ENCODE data around the gene KATNAL1.

Gene KATNAL1

GRCh38 chr13:30331331-30331771, 24.0 kb upstream of the KATNAL1 start:
- H3K4me1 ChIP-seq (ENCODE audit: control insufficient read depth, insufficient read depth, low read depth, low read length) = peaks cover 3% of the 10 kb centered on the region
- H3K9ac ChIP-seq (ENCODE audit: low read length) = no peak overlapping the region
- H3K4me2 ChIP-seq (ENCODE audit: low read length, poor library complexity, severe bottlenecking) = no peak overlapping the region
- H2AFZ ChIP-seq (ENCODE audit: low read depth, low read length) = no peak overlapping the region
- H4K8ac ChIP-seq (ENCODE audit: low read length) = no peak overlapping the region
- no peak overlapping the region for H3K14ac ChIP-seq (ENCODE audit: low read length in 2 of 2)
- no peaks in the 10 kb centered on the region for H3K36me3 ChIP-seq (ENCODE audit: control insufficient read depth in 1 of 2, insufficient read depth in 2 of 2, low read depth in 1 of 2, low read length in 2 of 2)
- no peak overlapping the region for H3K23ac ChIP-seq (ENCODE audit: low read length in 2 of 2)
- no peaks in the 10 kb centered on the region for H3K9me3 ChIP-seq (ENCODE audit: control insufficient read depth, low read length)
- DNase-seq = no peak
- no peaks in the 10 kb centered on the region for H3K27me3 ChIP-seq (ENCODE audit: control insufficient read depth in 1 of 2, insufficient read depth in 1 of 2, low read length in 2 of 2)
- H3K27ac ChIP-seq (ENCODE audit: low read length, poor library complexity, severe bottlenecking) = no peak overlapping the region
- H4K91ac ChIP-seq (ENCODE audit: low read length) = no peak overlapping the region
- no peak overlapping the region for H2BK12ac ChIP-seq (ENCODE audit: low read length in 2 of 2)
- no peak overlapping the region for H3K4ac ChIP-seq (ENCODE audit: low read depth in 1 of 2, low read length in 2 of 2)
- no peak overlapping the region for H2BK15ac ChIP-seq (ENCODE audit: low read depth, poor library complexity, severe bottlenecking)
- H3K18ac ChIP-seq (ENCODE audit: low read depth in 1 of 2, low read length in 2 of 2) = no peak overlapping the region
- no peaks in the 10 kb centered on the region for H3K79me1 ChIP-seq (replicated peaks; ENCODE audit: low read length, poor library complexity, severe bottlenecking)
- H2BK5ac ChIP-seq (ENCODE audit: low read depth, low read length, poor library complexity, severe bottlenecking) = no peak overlapping the region
- WGBS = 94% methylated on average over 5 of the region's 5 CpGs
- H3K4me3 ChIP-seq (ENCODE audit: insufficient read depth in 1 of 2, low read depth in 1 of 2, low read length in 2 of 2) = no peak overlapping the region
- H2BK120ac ChIP-seq (ENCODE audit: low read depth, low read length) = no peak overlapping the region
- peak overlapping the region; percentile 58 for H2AK5ac ChIP-seq (ENCODE audit: low read length, severe bottlenecking)

- no peak overlapping the region for H2AK5ac ChIP-seq (ENCODE audit: low read length, severe bottlenecking)
- peak overlapping the region in 1 of 2 experiments; percentile 31 for H3K23ac ChIP-seq (ENCODE audit: low read length in 2 of 2)
- no peak overlapping the region for H2BK120ac ChIP-seq (ENCODE audit: low read depth, low read length)
- H3K36me3 ChIP-seq (ENCODE audit: control insufficient read depth in 1 of 2, insufficient read depth in 2 of 2, low read depth in 1 of 2, low read length in 2 of 2) = no peaks in the 10 kb centered on the region
- no peak overlapping the region for H3K9ac ChIP-seq (ENCODE audit: low read length)
- H3K27ac ChIP-seq (ENCODE audit: low read length, poor library complexity, severe bottlenecking) = no peak overlapping the region
- 93% methylated on average over 2 of the region's 2 CpGs for WGBS
- no peak overlapping the region for H3K4ac ChIP-seq (ENCODE audit: low read depth in 1 of 2, low read length in 2 of 2)
- H4K91ac ChIP-seq (ENCODE audit: low read length) = no peak overlapping the region
- no peak overlapping the region for H2AFZ ChIP-seq (ENCODE audit: low read depth, low read length)
- no peak overlapping the region for H3K18ac ChIP-seq (ENCODE audit: low read depth in 1 of 2, low read length in 2 of 2)
- no peak overlapping the region for H2BK5ac ChIP-seq (ENCODE audit: low read depth, low read length, poor library complexity, severe bottlenecking)
- H3K4me2 ChIP-seq (ENCODE audit: low read length, poor library complexity, severe bottlenecking) = no peak overlapping the region
- no peak overlapping the region for H2BK15ac ChIP-seq (ENCODE audit: low read depth, poor library complexity, severe bottlenecking)
- H4K8ac ChIP-seq (ENCODE audit: low read length) = no peak overlapping the region
- H3K9me3 ChIP-seq (ENCODE audit: control insufficient read depth, low read length) = no peaks in the 10 kb centered on the region
- H3K14ac ChIP-seq (ENCODE audit: low read length in 2 of 2) = no peak overlapping the region
- H3K27me3 ChIP-seq (ENCODE audit: control insufficient read depth in 1 of 2, insufficient read depth in 1 of 2, low read length in 2 of 2) = no peaks in the 10 kb centered on the region
- peaks cover 3% of the 10 kb centered on the region for H3K4me1 ChIP-seq (ENCODE audit: control insufficient read depth, insufficient read depth, low read depth, low read length)
- no peak overlapping the region for H3K4me3 ChIP-seq (ENCODE audit: insufficient read depth in 1 of 2, low read depth in 1 of 2, low read length in 2 of 2)
- H2BK12ac ChIP-seq (ENCODE audit: low read length in 2 of 2) = no peak overlapping the region
- DNase-seq = no peak
- H3K79me1 ChIP-seq (replicated peaks; ENCODE audit: low read length, poor library complexity, severe bottlenecking) = no peaks in the 10 kb centered on the region
Measured at GRCh38 chr13:30329009-30329585, 21.7 kb upstream of the KATNAL1 start.

- Histone ChIP-seq H3K9me3 (ENCODE audit: control insufficient read depth, low read length) (no peaks in the 10 kb centered on the region), H2BK15ac (ENCODE audit: low read depth, poor library complexity, severe bottlenecking) (no peak overlapping the region), H2BK12ac (ENCODE audit: low read length in 2 of 2) (no peak overlapping the region), H3K4me3 (ENCODE audit: insufficient read depth in 1 of 2, low read depth in 1 of 2, low read length in 2 of 2) (no peak overlapping the region), H2AK5ac (ENCODE audit: low read length, severe bottlenecking) (no peak overlapping the region), H3K23ac (ENCODE audit: low read length in 2 of 2) (peak overlapping the region in 1 of 2 experiments; percentile 30), H4K8ac (ENCODE audit: low read length) (no peak overlapping the region), H3K4ac (ENCODE audit: low read depth in 1 of 2, low read length in 2 of 2) (no peak overlapping the region), H2AFZ (ENCODE audit: low read depth, low read length) (no peak overlapping the region), H3K4me1 (ENCODE audit: control insufficient read depth, insufficient read depth, low read depth, low read length) (no peaks in the 10 kb centered on the region), H2BK5ac (ENCODE audit: low read depth, low read length, poor library complexity, severe bottlenecking) (no peak overlapping the region), H3K36me3 (ENCODE audit: control insufficient read depth in 1 of 2, insufficient read depth in 2 of 2, low read depth in 1 of 2, low read length in 2 of 2) (peaks cover 0 to 5% of the 10 kb centered on the region in 2 experiments), H4K91ac (ENCODE audit: low read length) (no peak overlapping the region), H3K79me1 (replicated peaks; ENCODE audit: low read length, poor library complexity, severe bottlenecking) (peaks cover 4% of the 10 kb centered on the region), H2BK120ac (ENCODE audit: low read depth, low read length) (no peak overlapping the region), H3K4me2 (ENCODE audit: low read length, poor library complexity, severe bottlenecking) (no peak overlapping the region), H3K27ac (ENCODE audit: low read length, poor library complexity, severe bottlenecking) (no peak overlapping the region), H3K27me3 (ENCODE audit: control insufficient read depth in 1 of 2, insufficient read depth in 1 of 2, low read length in 2 of 2) (no peaks in the 10 kb centered on the region), H3K14ac (ENCODE audit: low read length in 2 of 2) (no peak overlapping the region), H3K9ac (ENCODE audit: low read length) (no peak overlapping the region), H3K18ac (ENCODE audit: low read depth in 1 of 2, low read length in 2 of 2) (no peak overlapping the region)
- 83% methylated on average over 3 of the region's 4 CpGs for WGBS
- no peak for DNase-seq
Measured at GRCh38 chr13:30325668-30326067, 18.3 kb upstream of the KATNAL1 start.

GRCh38 chr13:30323524-30323923, 16.2 kb upstream of the KATNAL1 start:
- Histone ChIP-seq H3K36me3 (ENCODE audit: control insufficient read depth in 1 of 2, insufficient read depth in 2 of 2, low read depth in 1 of 2, low read length in 2 of 2) (peaks cover 0 to 5% of the 10 kb centered on the region in 2 experiments), H3K9me3 (ENCODE audit: control insufficient read depth, low read length) (no peaks in the 10 kb centered on the region), H3K27me3 (ENCODE audit: control insufficient read depth in 1 of 2, insufficient read depth in 1 of 2, low read length in 2 of 2) (no peaks in the 10 kb centered on the region), H2BK5ac (ENCODE audit: low read depth, low read length, poor library complexity, severe bottlenecking) (no peak overlapping the region), H2AK5ac (ENCODE audit: low read length, severe bottlenecking) (no peak overlapping the region), H3K23ac (ENCODE audit: low read length in 2 of 2) (no peak overlapping the region), H3K9ac (ENCODE audit: low read length) (no peak overlapping the region), H4K91ac (ENCODE audit: low read length) (no peak overlapping the region), H3K4me1 (ENCODE audit: control insufficient read depth, insufficient read depth, low read depth, low read length) (no peaks in the 10 kb centered on the region), H3K4ac (ENCODE audit: low read depth in 1 of 2, low read length in 2 of 2) (no peak overlapping the region), H2BK15ac (ENCODE audit: low read depth, poor library complexity, severe bottlenecking) (no peak overlapping the region), H2BK120ac (ENCODE audit: low read depth, low read length) (no peak overlapping the region), H2AFZ (ENCODE audit: low read depth, low read length) (no peak overlapping the region), H4K8ac (ENCODE audit: low read length) (no peak overlapping the region), H3K27ac (ENCODE audit: low read length, poor library complexity, severe bottlenecking) (no peak overlapping the region), H3K4me3 (ENCODE audit: insufficient read depth in 1 of 2, low read depth in 1 of 2, low read length in 2 of 2) (peak overlapping the region in 1 of 2 experiments; percentile 6), H3K79me1 (replicated peaks; ENCODE audit: low read length, poor library complexity, severe bottlenecking) (peaks cover 4% of the 10 kb centered on the region), H3K14ac (ENCODE audit: low read length in 2 of 2) (no peak overlapping the region), H2BK12ac (ENCODE audit: low read length in 2 of 2) (no peak overlapping the region), H3K18ac (ENCODE audit: low read depth in 1 of 2, low read length in 2 of 2) (no peak overlapping the region), H3K4me2 (ENCODE audit: low read length, poor library complexity, severe bottlenecking) (no peak overlapping the region)
- 100% methylated on average over 1 of the region's 2 CpGs for WGBS
- no peak for DNase-seq
